Esophagus squamous epithelium (tissue), 5 donors: ENCODE data around the gene OR6S1. TPM values are rescaled to one million over a fixed set of nuclear protein-coding genes. Genes with fewer than 3 reads are reported as not detected.

Source experiments
- DNase-seq: peaks from one replicate; lab custom pipeline; 2025; lab: John Stamatoyannopoulos, UW
- H3K27ac ChIP-seq, 4 donors: fragments of 200-600 bp; sonication (generic); one replicate each; pipeline ENCODE4 v1.5.1; 2016 to 2019; ENCODE audit warnings: mild to moderate bottlenecking in 1 of 4
- H3K27me3 ChIP-seq, 4 donors: fragments of 200-600 bp; sonication (generic); 1 replicate in 3 of 4; 2 replicates in 1 of 4; pipeline versions ENCODE4 v1.5.1 to v1.6.0; 2017 to 2021; ENCODE audit warnings: antibody characterized with exemption in 1 of 4
- H3K36me3 ChIP-seq, 3 donors: fragments of 200-600 bp; sonication (generic); one replicate each; pipeline ENCODE4 v1.5.1; 2016 to 2019
- H3K4me1 ChIP-seq, 3 donors: fragments of 200-600 bp; sonication (generic); one replicate each; pipeline ENCODE4 v1.5.1; 2017 to 2019
- H3K4me3 ChIP-seq, 4 donors: fragments of 200-600 bp; sonication (generic); 1 replicate in 3 of 4; 2 replicates in 1 of 4; pipeline ENCODE4 v1.5.1; 2016 to 2019; ENCODE audit warnings: mild to moderate bottlenecking in 2 of 4, moderate library complexity in 1 of 4
- H3K9me3 ChIP-seq, 3 donors: fragments of 200-600 bp; sonication (generic); one replicate each; pipeline ENCODE4 v1.5.1; 2016 to 2019
- POLR2A ChIP-seq, 4 donors: fragments of 450-650 bp; IDR thresholded peaks; one replicate each; pipeline ENCODE4 v1.6.1; 2017; ENCODE audit warnings: antibody characterized with exemption in 4 of 4, mild to moderate bottlenecking in 4 of 4, moderate library complexity in 3 of 4
- WGBS, 2 donors: methylation state at CpG; one replicate each; pipeline ENCODE4 v1.1.5; 2018; 5-methylcytosine and 5-hydroxymethylcytosine counted together
- intact Hi-C: fragments of 100-400 bp; cut with DNase I; formaldehyde crosslinking; loops from one replicate; pipeline ENCODE4 v1.15.0; 2022
- total RNA-seq, 4 donors: library from RNA; depleted of rRNA; stranded (reverse); fragments of >200 nt; gene quantifications; one replicate each; pipeline ENCODE4 v1.1.0, GENCODE V29; 2016
- TF ChIP-seq, protein P1 (sequence below), 6 experiments: fragments of 450-650 bp in 4 of 6; fragments of 200-600 bp in 2 of 6; sonication (generic) in 2 of 6; IDR thresholded peaks; one replicate each; pipeline ENCODE4 v1.5.1; 2016 to 2019; ENCODE audit warnings: antibody characterized with exemption in 6 of 6, mild to moderate bottlenecking in 4 of 6, moderate library complexity in 4 of 6
- donor health status: DM: yes; HTN: yes; CAD: no.

OR6S1 gene
- total RNA-seq, 4 donors from 2014 or later: not detected

DNA sequence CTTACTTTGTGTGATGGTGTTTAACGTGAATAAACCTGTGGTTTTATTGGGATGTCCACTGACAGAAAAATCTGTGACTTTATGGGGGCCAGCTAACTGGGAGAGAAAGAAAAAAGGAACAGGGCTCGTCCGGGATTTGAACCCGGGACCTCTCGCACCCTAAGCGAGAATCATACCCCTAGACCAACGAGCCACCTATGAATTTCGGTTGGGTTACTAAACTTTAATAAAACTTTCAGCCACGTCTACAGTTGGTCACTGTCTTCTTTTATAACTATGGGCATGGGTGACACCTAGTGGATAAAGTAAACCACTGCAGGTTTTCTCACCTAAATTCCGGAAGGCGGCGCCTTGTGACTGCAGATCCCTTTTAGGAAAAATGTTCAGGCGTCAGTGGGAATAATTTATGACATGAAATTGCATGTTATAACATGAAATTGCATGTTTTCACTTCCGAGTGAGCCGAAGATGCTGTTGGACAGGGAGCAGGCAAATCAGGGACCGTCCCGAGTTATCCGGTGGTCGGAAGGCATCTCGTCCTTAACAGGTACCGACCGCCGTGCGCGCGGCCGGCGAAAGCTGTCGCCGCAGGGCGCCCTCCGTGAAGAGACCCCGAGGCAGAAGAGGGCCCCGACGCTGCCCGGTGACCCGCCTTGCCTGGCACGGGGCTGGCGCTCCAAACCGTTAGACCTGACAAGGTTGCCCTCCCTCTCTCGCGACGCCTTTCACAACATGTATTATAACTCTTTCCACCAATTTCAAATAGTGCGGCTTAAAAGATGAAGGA lies 32.1 kb downstream of the OR6S1 start:
- 0 to 1% methylated on average over 14 to 37 of the region's 44 CpGs for WGBS, 2 donors
- Histone ChIP-seq H3K36me3 (no peaks in the 10 kb centered on the region), H3K9me3 (no peaks in the 10 kb centered on the region), H3K4me1 (peaks cover 0 to 35% (median 6%) of the 10 kb centered on the region in 3 donors), H3K27ac (peak overlapping the region; percentile 65 to 83 (median 76)), H3K27me3 (no peaks in the 10 kb centered on the region), H3K4me3 (peak overlapping the region; percentile 67 to 95 (median 80))
- no peak for DNase-seq
- TF ChIP-seq, protein P1, sequence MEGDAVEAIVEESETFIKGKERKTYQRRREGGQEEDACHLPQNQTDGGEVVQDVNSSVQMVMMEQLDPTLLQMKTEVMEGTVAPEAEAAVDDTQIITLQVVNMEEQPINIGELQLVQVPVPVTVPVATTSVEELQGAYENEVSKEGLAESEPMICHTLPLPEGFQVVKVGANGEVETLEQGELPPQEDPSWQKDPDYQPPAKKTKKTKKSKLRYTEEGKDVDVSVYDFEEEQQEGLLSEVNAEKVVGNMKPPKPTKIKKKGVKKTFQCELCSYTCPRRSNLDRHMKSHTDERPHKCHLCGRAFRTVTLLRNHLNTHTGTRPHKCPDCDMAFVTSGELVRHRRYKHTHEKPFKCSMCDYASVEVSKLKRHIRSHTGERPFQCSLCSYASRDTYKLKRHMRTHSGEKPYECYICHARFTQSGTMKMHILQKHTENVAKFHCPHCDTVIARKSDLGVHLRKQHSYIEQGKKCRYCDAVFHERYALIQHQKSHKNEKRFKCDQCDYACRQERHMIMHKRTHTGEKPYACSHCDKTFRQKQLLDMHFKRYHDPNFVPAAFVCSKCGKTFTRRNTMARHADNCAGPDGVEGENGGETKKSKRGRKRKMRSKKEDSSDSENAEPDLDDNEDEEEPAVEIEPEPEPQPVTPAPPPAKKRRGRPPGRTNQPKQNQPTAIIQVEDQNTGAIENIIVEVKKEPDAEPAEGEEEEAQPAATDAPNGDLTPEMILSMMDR (IDR thresholded peaks at IDR 0.05): peak; percentile 93 to 99 (median 98)
- no peak for TF ChIP-seq POLR2A (IDR thresholded peaks at IDR 0.05)
- intact Hi-C loops: loop anchor here (5.0 to 10.0 kb wide), 3 partner anchors 197 to 365 kb away; partner anchors contain the start of genes PARP2 and TEP1

DNA sequence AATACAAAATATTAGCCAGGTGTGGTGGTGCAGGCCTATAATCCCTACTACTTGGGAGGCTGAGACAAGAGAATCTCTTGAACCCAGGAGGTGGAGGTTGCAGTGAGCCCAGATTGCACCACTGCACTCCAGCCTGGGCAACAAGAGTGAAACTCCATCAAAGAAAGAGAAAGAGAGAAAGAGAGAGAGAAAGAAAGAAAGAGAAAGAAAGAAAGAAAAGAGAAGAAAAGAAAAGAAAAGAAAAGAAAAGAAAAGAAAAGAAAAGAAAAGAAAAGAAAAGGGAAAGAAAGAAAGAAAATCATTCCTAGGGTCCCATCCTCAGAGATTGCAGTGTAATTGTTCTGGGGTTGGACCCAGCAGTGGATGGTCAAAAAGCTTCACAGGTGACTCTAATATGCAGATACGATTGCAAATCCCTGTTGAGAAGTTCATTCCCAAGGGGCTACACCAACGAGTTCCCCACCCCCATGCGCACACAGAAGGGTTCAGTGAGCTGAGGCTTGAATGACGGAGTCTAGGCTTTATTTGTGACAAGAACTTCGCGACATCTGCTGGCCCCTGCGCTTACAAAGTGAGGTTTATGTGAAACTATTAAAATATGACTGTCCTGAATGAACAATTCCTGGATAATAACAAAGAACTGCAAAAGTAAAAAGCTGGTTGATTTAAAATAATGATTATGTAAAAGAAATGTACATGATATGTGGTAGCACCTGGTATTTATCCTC lies 32.9 kb downstream of the OR6S1 start:
- Histone ChIP-seq H3K27me3 (no peaks in the 10 kb centered on the region), H3K9me3 (no peaks in the 10 kb centered on the region), H3K4me1 (peaks cover 0 to 28% (median 6%) of the 10 kb centered on the region in 3 donors), H3K27ac (no peak overlapping the region), H3K4me3 (no peak overlapping the region), H3K36me3 (no peaks in the 10 kb centered on the region)
- intact Hi-C loops: loop anchor here (5.0 kb wide), 1 partner anchor 196 kb away; the partner anchor contains the start of gene TEP1
- TF ChIP-seq, protein P1 (IDR thresholded peaks at IDR 0.05): no peak
- no peak for TF ChIP-seq POLR2A (IDR thresholded peaks at IDR 0.05)
- DNase-seq: no peak
- 69 to 71% methylated on average over 7 of the region's 7 CpGs for WGBS, 2 donors

DNA sequence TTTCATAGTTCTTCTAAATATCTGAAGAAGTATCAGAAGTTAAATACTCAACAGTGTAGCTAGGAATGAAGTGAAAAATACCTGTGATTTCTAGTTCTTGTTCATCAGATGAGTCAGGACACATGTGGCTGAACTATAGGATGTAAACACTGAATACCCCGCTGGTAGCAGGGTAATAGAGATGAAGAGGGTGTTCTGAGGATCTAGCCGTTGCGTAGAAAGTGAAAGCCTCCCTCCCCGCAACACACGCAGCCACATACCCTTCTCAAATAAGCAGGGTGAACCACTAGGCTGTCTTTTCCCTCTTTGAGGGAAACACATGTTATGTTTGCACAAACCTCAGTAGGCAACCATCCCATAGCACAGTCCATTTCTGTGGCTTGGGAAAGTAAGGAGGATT lies 33.9 kb downstream of the OR6S1 start:
- no peaks in the 10 kb centered on the region for H3K36me3 ChIP-seq
- H3K4me1 ChIP-seq: peaks cover 0 to 18% (median 6%) of the 10 kb centered on the region in 3 donors
- H3K9me3 ChIP-seq: no peaks in the 10 kb centered on the region
- H3K27ac ChIP-seq: no peak overlapping the region
- DNase-seq: no peak
- WGBS, 2 donors: 62 to 71% methylated on average over 5 of the region's 5 CpGs
- TF ChIP-seq, protein P1 (IDR thresholded peaks at IDR 0.05): no peak
- TF ChIP-seq POLR2A (IDR thresholded peaks at IDR 0.05): no peak
- no peak overlapping the region for H3K4me3 ChIP-seq
- intact Hi-C loops: loop anchor here (5.0 kb wide), 1 partner anchor 195 kb away; the partner anchor contains the start of gene TEP1
- H3K27me3 ChIP-seq: no peaks in the 10 kb centered on the region

DNA sequence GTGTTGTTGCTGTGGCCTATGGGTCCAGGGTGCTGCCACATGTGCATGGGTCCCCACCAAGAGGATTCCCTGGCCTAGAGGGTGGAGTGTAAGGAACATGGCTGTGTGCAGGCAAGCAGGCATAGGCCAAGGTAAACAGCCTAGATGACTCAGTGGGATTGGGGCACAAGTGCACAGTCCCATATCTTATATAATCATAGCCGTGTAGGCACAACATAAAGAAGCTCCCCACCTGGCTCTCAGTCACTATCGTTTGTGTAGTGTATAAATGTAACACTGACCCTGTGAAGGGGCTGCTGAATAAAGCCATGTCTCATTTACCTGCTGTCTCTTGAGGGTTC lies 34.6 kb downstream of the OR6S1 start:
- Histone ChIP-seq H3K27me3 (no peaks in the 10 kb centered on the region), H3K36me3 (no peaks in the 10 kb centered on the region), H3K9me3 (no peaks in the 10 kb centered on the region), H3K27ac (no peak overlapping the region), H3K4me1 (peaks cover 0 to 11% (median 6%) of the 10 kb centered on the region in 3 donors), H3K4me3 (no peak overlapping the region)
- intact Hi-C loops: loop anchor here (5.0 kb wide), 1 partner anchor 195 kb away; the partner anchor contains the start of gene TEP1
- TF ChIP-seq, protein P1 (IDR thresholded peaks at IDR 0.05): no peak
- TF ChIP-seq POLR2A (IDR thresholded peaks at IDR 0.05): no peak
- 6 to 50% methylated on average over 2 of the region's 2 CpGs for WGBS, 2 donors
- DNase-seq: no peak
